Panc1 (cell line): ENCODE measurements around the gene PANK4. TPM values are rescaled to one million over a fixed set of nuclear protein-coding genes. Genes with fewer than 3 reads are reported as not detected.

ENCODE experiments used
- ATAC-seq: fragments of 200-7000 bp; cut with Tn5 transposase; 2 replicates; pipeline ENCODE4 v1.9.1; 2020; ENCODE audit warnings: mild to moderate bottlenecking, moderate library complexity
- BruUV-seq: library from RNA; stranded (reverse); fragments of 400-500 nt; replicated peaks from 2 replicates; lab custom pipeline; 2021; lab: Mats Ljungman, UMichigan
- CTCF ChIA-PET: fragments of 300-600 bp; sonication (Branson Sonifier 250); formaldehyde crosslinking; loops from one replicate; lab custom pipeline; 2022; ENCODE audit warnings: antibody characterized with exemption; lab: Charles Lee
- POLR2A ChIA-PET: fragments of 300-600 bp; sonication (Branson Sonifier 250); formaldehyde crosslinking; loops from one replicate; lab custom pipeline; 2022; ENCODE audit warnings: antibody characterized with exemption; lab: Charles Lee
- DNase-seq: peaks from one replicate; pipeline ENCODE4 v3.0.0-alpha.2; 2010; ENCODE audit warnings: low read depth, low spot score
- H3K27ac ChIP-seq: 2 replicates; pipeline ENCODE4 v1.5.1; 2011; ENCODE audit warnings: mild to moderate bottlenecking, low read length, inconsistent platforms
- H3K27me3 ChIP-seq: fragments of 200-500 bp; sonication (Bioruptor generic); 2 replicates; pipeline ENCODE4 v1.6.0; 2014; ENCODE audit warnings: low read length, inconsistent platforms; ENCODE audit not compliant: control insufficient read depth, insufficient read depth
- H3K36me3 ChIP-seq: fragments of 200-500 bp; sonication (Bioruptor generic); 2 replicates; pipeline ENCODE4 v1.5.1; 2014; ENCODE audit warnings: inconsistent platforms, mild to moderate bottlenecking, low read length, moderate library complexity; ENCODE audit not compliant: control insufficient read depth, insufficient read depth
- H3K4me1 ChIP-seq: 2 replicates; pipeline ENCODE4 v1.5.1; 2011; ENCODE audit warnings: inconsistent platforms, mild to moderate bottlenecking, low read length, moderate library complexity; ENCODE audit not compliant: control insufficient read depth, insufficient read depth
- H3K4me3 ChIP-seq, 2 experiments: 2 replicates each; pipeline ENCODE4 v1.5.1; 2011 to 2012; ENCODE audit warnings: low read depth in 2 of 2, low read length in 2 of 2, mild to moderate bottlenecking in 2 of 2, inconsistent platforms in 1 of 2, moderate library complexity in 1 of 2
- H3K9me3 ChIP-seq: fragments of 200-500 bp; sonication (Bioruptor generic); 2 replicates; pipeline ENCODE4 v1.5.1; 2014; ENCODE audit warnings: low read depth, mild to moderate bottlenecking, inconsistent platforms, low read length, moderate library complexity; ENCODE audit not compliant: control insufficient read depth, insufficient read depth
- CTCF ChIP-seq: fragments of 450-650 bp; IDR thresholded peaks from 2 replicates; pipeline ENCODE4 v1.5.1; 2017; ENCODE audit warnings: mild to moderate bottlenecking
- POLR2AphosphoS5 ChIP-seq: IDR thresholded peaks from 2 replicates; pipeline ENCODE4 v1.6.1; 2012; ENCODE audit warnings: mild to moderate bottlenecking, low read depth, low read length, moderate library complexity
- REST ChIP-seq, 2 experiments: IDR thresholded peaks; 2 replicates each; pipeline ENCODE4 v1.6.1; 2011 to 2012; ENCODE audit warnings: low read depth in 2 of 2, control low read depth in 1 of 2, low read length in 1 of 2, mild to moderate bottlenecking in 1 of 2, moderate library complexity in 1 of 2; ENCODE audit not compliant: insufficient read depth in 1 of 2
- SIN3A ChIP-seq: IDR thresholded peaks from 2 replicates; pipeline ENCODE4 v1.6.1; 2012; ENCODE audit warnings: low read depth, mild to moderate bottlenecking, low read length, moderate library complexity, borderline replicate concordance; ENCODE audit not compliant: insufficient read depth
- TCF7L2 ChIP-seq: IDR thresholded peaks from 2 replicates; pipeline ENCODE4 v1.6.1; 2011; ENCODE audit warnings: mild to moderate bottlenecking, low read depth, low read length, inconsistent platforms
- in situ Hi-C: cut with HindIII; loops from 2 replicates; pipeline ENCODE4 v1.10.0; 2016; ENCODE audit warnings: low sequenced_read_pairs, low pct_unique_long_range_greater_than_20kb
- intact Hi-C: fragments of 100-400 bp; cut with micrococcal nuclease; formaldehyde crosslinking; loops from one replicate; pipeline ENCODE4 v1.10.0; 2022; ENCODE audit not compliant: unreplicated experiment
- total RNA-seq: library from RNA; stranded (reverse); gene quantifications from one replicate; pipeline ENCODE4 v1.2.1, GENCODE V29; 2021; ENCODE audit not compliant: unreplicated experiment

The PANK4 gene
- total RNA-seq, 1 experiment from 2014 or later, result 35.9 TPM

GRCh38 chr1:2496746-2497145 is 29.6 kb downstream of the PANK4 start:
- Histone ChIP-seq H3K9me3 (no peaks in the 10 kb centered on the region), H3K36me3 (no peaks in the 10 kb centered on the region), H3K4me3 (no peak overlapping the region), H3K4me1 (peaks cover 33% of the 10 kb centered on the region), H3K27ac (no peak overlapping the region), H3K27me3 (no peaks in the 10 kb centered on the region)
- CTCF ChIA-PET, result no interaction called here
- intact Hi-C loops (loop anchor here (10.0 kb wide), 1 partner anchor 558 kb away; no protein-coding TSS in a partner anchor), in situ Hi-C loops (no loop called here)
- no TSS peak for BruUV-seq
- POLR2A ChIA-PET, result no interaction called here
- TF ChIP-seq POLR2AphosphoS5 (no peak), REST (IDR thresholded peaks at IDR 0.05; ENCODE audit: insufficient read depth in 1 of 2, low read depth in 2 of 2, low read length in 1 of 2) (no peak), CTCF (no peak), TCF7L2 (no peak), SIN3A (no peak)
- DNase-seq (no peak), ATAC-seq (no peak)

- H3K36me3 ChIP-seq, result no peaks in the 10 kb centered on the region
- ATAC-seq, result no peak
These were observed 30.2 kb downstream of the PANK4 start for GRCh38 chr1:2496087-2496622.

GRCh38 chr1:2495546-2495945 is 30.9 kb downstream of the PANK4 start:
- CTCF ChIA-PET, result no interaction called here
- H3K4me3 ChIP-seq, result no peak overlapping the region

More at GRCh38 chr1:2496087-2496622, 30.2 kb downstream of the PANK4 start:
- Histone ChIP-seq H3K4me1 (peaks cover 33% of the 10 kb centered on the region), H3K9me3 (no peaks in the 10 kb centered on the region), H3K27ac (no peak overlapping the region), H3K4me3 (no peak overlapping the region), H3K27me3 (no peaks in the 10 kb centered on the region)
- POLR2A ChIA-PET, result no interaction called here
- CTCF ChIA-PET, result no interaction called here
- no TSS peak for BruUV-seq
- intact Hi-C loops (loop anchor here (10.0 kb wide), 1 partner anchor 559 kb away; no protein-coding TSS in a partner anchor), in situ Hi-C loops (no loop called here)
- DNase-seq, result no peak
- no peak for TF ChIP-seq POLR2AphosphoS5

More at GRCh38 chr1:2495546-2495945, 30.9 kb downstream of the PANK4 start:
- no peak for TF ChIP-seq TCF7L2
- no peak; the same call in 1 of the 2 replicates for TF ChIP-seq POLR2AphosphoS5
- no peak for TF ChIP-seq REST (IDR thresholded peaks at IDR 0.05; ENCODE audit: insufficient read depth in 1 of 2, low read depth in 2 of 2, low read length in 1 of 2)
- no peak for TF ChIP-seq CTCF
- no peak for TF ChIP-seq SIN3A
- in situ Hi-C loops (no loop called here), intact Hi-C loops (loop anchor here (10.0 kb wide), 1 partner anchor 559 kb away; no protein-coding TSS in a partner anchor)
- ATAC-seq (no peak), DNase-seq (no peak)
- BruUV-seq, result no TSS peak
- POLR2A ChIA-PET, result no interaction called here
- H3K4me1 ChIP-seq, result peaks cover 33% of the 10 kb centered on the region
- no peak overlapping the region for H3K27ac ChIP-seq
- H3K9me3 ChIP-seq, result no peaks in the 10 kb centered on the region
- no peaks in the 10 kb centered on the region for H3K27me3 ChIP-seq
- H3K36me3 ChIP-seq, result no peaks in the 10 kb centered on the region
